H1 (cell line): ENCODE data around the gene SLC25A22.

ENCODE experiments used
- ATF2 ChIP-seq: IDR thresholded peaks from 2 replicates; pipeline ENCODE4 v1.6.1; 2012; ENCODE audit warnings: low read length, inconsistent platforms
- ZNF274 ChIP-seq: IDR thresholded peaks from 2 replicates; pipeline ENCODE4 v1.7.0; 2012; ENCODE audit warnings: low read length, borderline replicate concordance; ENCODE audit errors: extremely low read depth

GRCh38 chr11:833114-833791, 35.2 kb upstream of the SLC25A22 start:
- TF ChIP-seq ZNF274 (no peak), ATF2 (no peak)
